Fibroblast of lung (primary cell): ENCODE measurements around the gene GPC6.

Experiments
- CTCF ChIP-seq, 2 donors: IDR thresholded peaks in 1 of 2; conservative IDR thresholded peaks in 1 of 2; 1 replicate in 1 of 2; 2 replicates in 1 of 2; pipeline ENCODE4 v1.5.1; 2011 to 2012; ENCODE audit warnings: low read length in 2 of 2, control low read depth in 1 of 2, inconsistent platforms in 1 of 2, low read depth in 1 of 2, mild to moderate bottlenecking in 1 of 2
- EZH2 ChIP-seq: IDR thresholded peaks from 2 replicates; pipeline ENCODE4 v1.5.1; 2012; ENCODE audit warnings: low read length, control low read depth, mild to moderate bottlenecking; ENCODE audit errors: missing control alignments

GRCh38 chr13:93199856-93200255, 26.8 kb upstream of the GPC6 start:
- TF ChIP-seq CTCF (conservative IDR thresholded peaks at IDR 0.05 in 1 of 2, IDR thresholded peaks at IDR 0.05 in 1 of 2; ENCODE audit: low read depth in 1 of 2, low read length in 2 of 2) (no peak), EZH2 (no peak)
